ENCODE measurements around the gene AFAP1L2.

DNA sequence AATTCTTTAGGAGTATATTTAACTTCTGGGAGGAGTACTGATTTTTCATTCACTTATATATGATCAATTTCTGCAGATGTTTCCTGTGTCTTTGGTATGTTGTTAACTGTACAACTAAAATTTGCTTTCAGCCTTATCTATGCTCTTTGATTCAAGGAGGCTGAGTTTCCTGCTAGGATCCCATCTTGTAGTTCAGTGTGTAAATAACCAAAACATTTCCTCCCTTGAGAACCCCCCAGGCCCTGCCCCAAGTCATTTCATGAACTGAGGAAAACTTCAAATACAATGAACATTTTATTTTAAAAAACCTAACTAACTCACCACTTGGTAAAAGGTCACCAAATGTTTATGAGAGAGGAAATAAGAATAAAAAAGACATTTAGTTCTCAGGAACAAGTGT is 109.8 kb downstream of the AFAP1L2 start:
- TF ChIP-seq, protein P1, sequence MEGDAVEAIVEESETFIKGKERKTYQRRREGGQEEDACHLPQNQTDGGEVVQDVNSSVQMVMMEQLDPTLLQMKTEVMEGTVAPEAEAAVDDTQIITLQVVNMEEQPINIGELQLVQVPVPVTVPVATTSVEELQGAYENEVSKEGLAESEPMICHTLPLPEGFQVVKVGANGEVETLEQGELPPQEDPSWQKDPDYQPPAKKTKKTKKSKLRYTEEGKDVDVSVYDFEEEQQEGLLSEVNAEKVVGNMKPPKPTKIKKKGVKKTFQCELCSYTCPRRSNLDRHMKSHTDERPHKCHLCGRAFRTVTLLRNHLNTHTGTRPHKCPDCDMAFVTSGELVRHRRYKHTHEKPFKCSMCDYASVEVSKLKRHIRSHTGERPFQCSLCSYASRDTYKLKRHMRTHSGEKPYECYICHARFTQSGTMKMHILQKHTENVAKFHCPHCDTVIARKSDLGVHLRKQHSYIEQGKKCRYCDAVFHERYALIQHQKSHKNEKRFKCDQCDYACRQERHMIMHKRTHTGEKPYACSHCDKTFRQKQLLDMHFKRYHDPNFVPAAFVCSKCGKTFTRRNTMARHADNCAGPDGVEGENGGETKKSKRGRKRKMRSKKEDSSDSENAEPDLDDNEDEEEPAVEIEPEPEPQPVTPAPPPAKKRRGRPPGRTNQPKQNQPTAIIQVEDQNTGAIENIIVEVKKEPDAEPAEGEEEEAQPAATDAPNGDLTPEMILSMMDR (IDR thresholded peaks at IDR 0.05 in 2 of 3, conservative IDR thresholded peaks at IDR 0.05 in 1 of 3; ENCODE audit: insufficient read depth in 2 of 3, low read depth in 1 of 3, low read length in 3 of 3): no peak
- TF ChIP-seq SMAD3 (CRISPR knock-in tag; conservative IDR thresholded peaks at IDR 0.05) (no peak), ZNF589 (CRISPR knock-in tag; IDR thresholded peaks at IDR 0.05; ENCODE audit: low read depth) (no peak), POLR2A (conservative IDR thresholded peaks at IDR 0.05) (no peak), ETV5 (CRISPR knock-in tag; IDR thresholded peaks at IDR 0.05; ENCODE audit: low read depth) (no peak), EP300 (IDR thresholded peaks at IDR 0.05; ENCODE audit: low read length) (no peak)

Data from K562 (cell line).